ENCODE data around the gene PTPRM.

The PTPRM gene

GRCh38 chr18:7987284-7987976 is 420.3 kb downstream of the PTPRM start:
- Histone ChIP-seq H3K4me3 (ENCODE audit: low read depth in 1 of 2, low read length in 1 of 2) (no peak overlapping the region), H3K36me3 (no peaks in the 10 kb centered on the region), H3K9me3 (no peaks in the 10 kb centered on the region), H3K27ac (no peak overlapping the region), H3K27me3 (no peaks in the 10 kb centered on the region), H3K4me1 (ENCODE audit: control insufficient read depth in 1 of 2, insufficient read depth in 1 of 2, low read depth in 1 of 2, low read length in 1 of 2) (no peaks in the 10 kb centered on the region)
- TF ChIP-seq, protein P1, sequence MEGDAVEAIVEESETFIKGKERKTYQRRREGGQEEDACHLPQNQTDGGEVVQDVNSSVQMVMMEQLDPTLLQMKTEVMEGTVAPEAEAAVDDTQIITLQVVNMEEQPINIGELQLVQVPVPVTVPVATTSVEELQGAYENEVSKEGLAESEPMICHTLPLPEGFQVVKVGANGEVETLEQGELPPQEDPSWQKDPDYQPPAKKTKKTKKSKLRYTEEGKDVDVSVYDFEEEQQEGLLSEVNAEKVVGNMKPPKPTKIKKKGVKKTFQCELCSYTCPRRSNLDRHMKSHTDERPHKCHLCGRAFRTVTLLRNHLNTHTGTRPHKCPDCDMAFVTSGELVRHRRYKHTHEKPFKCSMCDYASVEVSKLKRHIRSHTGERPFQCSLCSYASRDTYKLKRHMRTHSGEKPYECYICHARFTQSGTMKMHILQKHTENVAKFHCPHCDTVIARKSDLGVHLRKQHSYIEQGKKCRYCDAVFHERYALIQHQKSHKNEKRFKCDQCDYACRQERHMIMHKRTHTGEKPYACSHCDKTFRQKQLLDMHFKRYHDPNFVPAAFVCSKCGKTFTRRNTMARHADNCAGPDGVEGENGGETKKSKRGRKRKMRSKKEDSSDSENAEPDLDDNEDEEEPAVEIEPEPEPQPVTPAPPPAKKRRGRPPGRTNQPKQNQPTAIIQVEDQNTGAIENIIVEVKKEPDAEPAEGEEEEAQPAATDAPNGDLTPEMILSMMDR (IDR thresholded peaks at IDR 0.05): no peak

- Histone ChIP-seq H3K36me3 (no peaks in the 10 kb centered on the region), H3K4me1 (ENCODE audit: control insufficient read depth in 1 of 2, insufficient read depth in 1 of 2, low read depth in 1 of 2, low read length in 1 of 2) (no peaks in the 10 kb centered on the region), H3K4me3 (ENCODE audit: low read depth in 1 of 2, low read length in 1 of 2) (no peak overlapping the region), H3K27me3 (no peaks in the 10 kb centered on the region), H3K27ac (no peak overlapping the region), H3K9me3 (no peaks in the 10 kb centered on the region)
- TF ChIP-seq, protein P1 (IDR thresholded peaks at IDR 0.05): no peak
These were observed 423.6 kb downstream of the PTPRM start for GRCh38 chr18:7990670-7991069.

DNA sequence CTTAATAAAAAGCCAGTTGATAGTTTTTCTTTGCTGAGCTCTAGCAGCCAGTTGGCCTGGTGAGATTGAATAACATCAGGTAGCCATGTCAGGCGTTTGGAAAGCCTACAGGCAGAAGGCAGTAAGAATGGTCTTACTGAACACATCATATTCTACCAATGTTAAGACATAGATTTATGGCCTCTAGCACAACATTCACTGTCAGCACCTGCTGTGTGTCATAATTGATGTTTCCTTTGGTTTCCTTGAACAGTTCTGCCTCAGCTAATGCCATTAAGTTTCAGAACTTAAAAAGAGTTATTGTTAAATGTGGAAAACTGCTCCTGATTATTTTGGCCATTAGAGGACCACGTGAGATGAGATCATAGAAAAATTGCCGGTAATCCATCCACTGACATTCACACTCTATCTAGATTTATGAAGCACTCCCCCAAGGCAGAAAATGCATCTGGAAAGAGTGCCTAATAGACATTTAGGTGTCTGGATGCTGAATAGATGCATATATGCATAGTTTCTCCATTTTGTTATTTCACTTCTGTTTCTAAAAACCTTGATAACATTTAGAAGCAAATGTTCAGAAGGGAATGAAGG is 434.7 kb downstream of the PTPRM start:
- no peak overlapping the region for H3K4me3 ChIP-seq (ENCODE audit: low read depth in 1 of 2, low read length in 1 of 2)
- TF ChIP-seq, protein P1 (IDR thresholded peaks at IDR 0.05): no peak
- H3K27ac ChIP-seq: no peak overlapping the region
- no peaks in the 10 kb centered on the region for H3K27me3 ChIP-seq
- no peaks in the 10 kb centered on the region for H3K4me1 ChIP-seq (ENCODE audit: control insufficient read depth in 1 of 2, insufficient read depth in 1 of 2, low read depth in 1 of 2, low read length in 1 of 2)
- H3K36me3 ChIP-seq: no peaks in the 10 kb centered on the region
- no peaks in the 10 kb centered on the region for H3K9me3 ChIP-seq

- Histone ChIP-seq H3K27ac (no peak overlapping the region), H3K27me3 (no peaks in the 10 kb centered on the region), H3K36me3 (no peaks in the 10 kb centered on the region), H3K4me3 (ENCODE audit: low read depth in 1 of 2, low read length in 1 of 2) (no peak overlapping the region), H3K4me1 (ENCODE audit: control insufficient read depth in 1 of 2, insufficient read depth in 1 of 2, low read depth in 1 of 2, low read length in 1 of 2) (no peaks in the 10 kb centered on the region), H3K9me3 (no peaks in the 10 kb centered on the region)
- TF ChIP-seq, protein P1 (IDR thresholded peaks at IDR 0.05): no peak
These were observed 437.0 kb downstream of the PTPRM start for GRCh38 chr18:8003878-8004675.

DNA sequence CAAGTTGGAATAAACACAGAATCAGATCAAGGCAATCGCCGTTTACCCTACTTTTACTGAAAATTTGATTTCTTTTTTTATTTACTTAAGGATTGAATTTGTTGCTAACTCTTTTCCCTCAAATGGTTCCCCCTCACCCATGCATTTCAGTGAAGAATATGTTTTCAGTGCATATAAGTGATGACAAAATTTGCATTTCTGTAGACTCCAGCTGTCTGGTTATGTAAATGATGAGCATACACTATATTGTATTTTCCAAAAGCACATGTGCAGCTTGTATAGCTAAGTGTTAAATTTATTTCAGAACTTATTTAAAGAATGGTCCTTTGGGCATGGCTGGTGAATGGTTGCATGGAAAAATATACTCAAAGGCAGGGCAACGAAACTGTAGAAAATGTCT is 437.7 kb downstream of the PTPRM start:
- Histone ChIP-seq H3K27ac (no peak overlapping the region), H3K27me3 (no peaks in the 10 kb centered on the region), H3K36me3 (no peaks in the 10 kb centered on the region), H3K4me3 (ENCODE audit: low read depth in 1 of 2, low read length in 1 of 2) (no peak overlapping the region), H3K4me1 (ENCODE audit: control insufficient read depth in 1 of 2, insufficient read depth in 1 of 2, low read depth in 1 of 2, low read length in 1 of 2) (no peaks in the 10 kb centered on the region), H3K9me3 (no peaks in the 10 kb centered on the region)
- TF ChIP-seq, protein P1 (IDR thresholded peaks at IDR 0.05): no peak

Data from neutrophil (primary cell).